Measurements from ENCODE around the gene RIMBP2. TPM values are rescaled to one million over a fixed set of nuclear protein-coding genes. Genes with fewer than 3 reads are reported as not detected.

Gene RIMBP2
- total RNA-seq, 4 donors from 2014 or later, result 0.83 to 1.8 (median 1.4) TPM

DNA sequence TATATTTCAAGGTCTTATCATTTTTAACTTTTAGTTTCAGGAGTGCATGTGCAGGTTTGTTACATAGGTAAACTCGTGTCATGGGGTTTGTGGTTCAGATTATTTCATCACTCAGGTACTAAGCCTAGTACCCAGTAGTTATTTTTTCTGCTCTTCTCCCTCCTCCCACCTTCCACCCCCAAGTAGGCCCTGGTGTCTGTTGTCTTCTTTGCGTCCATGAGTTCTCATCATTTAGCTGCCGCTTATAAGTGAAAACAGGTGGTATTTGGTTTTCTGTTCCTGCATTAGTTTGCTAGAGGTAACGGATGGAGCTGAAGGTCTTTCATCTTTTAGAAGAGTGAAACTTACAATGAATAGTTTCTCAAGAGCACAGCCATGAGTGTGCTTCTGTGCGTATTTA, 354.0 kb downstream of the RIMBP2 start:
- no peaks in the 10 kb centered on the region for H3K9me3 ChIP-seq
- 70% methylated on average over 5 of the region's 5 CpGs for WGBS
- no peaks in the 10 kb centered on the region for H3K36me3 ChIP-seq
- H3K27me3 ChIP-seq, result peaks cover 0 to 32% (median 0%) of the 10 kb centered on the region in 4 donors
- DNase-seq (ENCODE audit: extremely low spot score), result no peak
- H3K4me1 ChIP-seq, result no peaks in the 10 kb centered on the region
- intact Hi-C loops (cut with DNase I), result no loop called here
- H3K4me3 ChIP-seq, result no peak overlapping the region
- TF ChIP-seq CTCF (IDR thresholded peaks at IDR 0.05) (no peak), EP300 (IDR thresholded peaks at IDR 0.05) (no peak), POLR2AphosphoS5 (IDR thresholded peaks at IDR 0.05) (no peak), POLR2A (IDR thresholded peaks at IDR 0.05; ENCODE audit: low read depth) (no peak)
- H3K27ac ChIP-seq (replicated peaks in 1 of 4), result no peak overlapping the region

DNA sequence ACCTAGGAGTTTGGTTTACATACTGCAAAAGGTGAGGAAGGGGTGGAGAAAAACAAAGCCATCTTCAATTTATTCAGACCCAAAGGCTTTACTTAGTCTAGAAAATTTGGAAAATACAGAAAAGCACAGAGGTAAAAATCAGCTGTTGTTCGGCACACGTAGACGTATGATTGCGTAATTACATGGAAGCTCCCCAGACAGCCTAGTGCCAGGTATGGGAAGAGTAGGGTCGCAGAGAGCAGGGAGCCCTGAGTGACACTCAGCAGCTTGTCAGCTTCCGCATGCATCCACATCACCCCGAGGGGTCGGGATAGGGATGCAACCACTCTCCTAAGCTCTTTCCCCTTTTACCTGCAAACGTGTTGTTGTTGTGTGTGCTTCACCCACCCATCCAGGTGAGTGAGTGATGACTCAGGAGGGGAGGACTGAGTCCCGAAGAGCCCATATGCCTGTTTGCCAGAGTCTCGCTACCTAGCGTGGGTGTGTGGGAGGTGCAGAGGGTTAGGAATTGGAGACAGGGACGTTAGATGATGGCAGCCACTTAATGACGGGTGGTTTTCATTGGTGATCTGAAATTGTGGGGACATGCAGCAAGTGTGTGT, 358.3 kb downstream of the RIMBP2 start:
- Histone ChIP-seq H3K36me3 (no peaks in the 10 kb centered on the region), H3K27me3 (peaks cover 0 to 51% (median 0%) of the 10 kb centered on the region in 4 donors), H3K27ac (replicated peaks in 1 of 4) (no peak overlapping the region), H3K4me1 (no peaks in the 10 kb centered on the region), H3K9me3 (no peaks in the 10 kb centered on the region), H3K4me3 (no peak overlapping the region)
- TF ChIP-seq POLR2A (IDR thresholded peaks at IDR 0.05; ENCODE audit: low read depth) (no peak), POLR2AphosphoS5 (IDR thresholded peaks at IDR 0.05) (no peak), CTCF (IDR thresholded peaks at IDR 0.05) (no peak), EP300 (IDR thresholded peaks at IDR 0.05) (no peak)
- intact Hi-C loops (cut with DNase I), result no loop called here
- WGBS, result 62% methylated on average over 14 of the region's 14 CpGs
- no peak for DNase-seq (ENCODE audit: extremely low spot score)

GRCh38 chr12:130357241-130357640, 358.9 kb downstream of the RIMBP2 start:
- Histone ChIP-seq H3K4me1 (no peaks in the 10 kb centered on the region), H3K9me3 (no peaks in the 10 kb centered on the region), H3K27me3 (peaks cover 0 to 54% (median 0%) of the 10 kb centered on the region in 4 donors), H3K27ac (replicated peaks in 1 of 4) (no peak overlapping the region), H3K36me3 (no peaks in the 10 kb centered on the region), H3K4me3 (no peak overlapping the region)
- 57% methylated on average over 8 of the region's 8 CpGs for WGBS
- DNase-seq (ENCODE audit: extremely low spot score), result no peak
- intact Hi-C loops (cut with DNase I), result no loop called here
- no peak for TF ChIP-seq POLR2A (IDR thresholded peaks at IDR 0.05; ENCODE audit: low read depth)
- no peak for TF ChIP-seq CTCF (IDR thresholded peaks at IDR 0.05)
- no peak for TF ChIP-seq EP300 (IDR thresholded peaks at IDR 0.05)
- no peak for TF ChIP-seq POLR2AphosphoS5 (IDR thresholded peaks at IDR 0.05)

DNA sequence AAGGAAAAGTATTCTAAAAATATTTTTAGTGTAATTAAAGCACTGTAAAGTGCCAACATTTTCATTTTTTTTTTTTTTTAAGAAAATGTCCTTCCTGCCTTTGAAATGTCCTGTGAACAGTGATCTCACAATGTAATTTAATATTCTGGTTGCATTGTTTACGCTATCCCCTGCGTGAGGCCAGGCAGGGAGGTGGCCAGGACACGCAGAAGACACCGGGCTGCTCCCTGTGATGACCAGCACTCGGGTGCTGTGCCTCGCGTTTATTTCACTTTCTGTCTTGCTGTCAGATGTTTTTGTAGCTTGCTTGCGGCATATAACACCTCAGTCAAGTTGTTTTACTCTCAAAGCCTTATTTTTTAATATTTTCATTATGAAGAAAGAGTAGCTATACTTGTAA, 359.9 kb downstream of the RIMBP2 start:
- TF ChIP-seq CTCF (IDR thresholded peaks at IDR 0.05) (no peak), EP300 (IDR thresholded peaks at IDR 0.05) (no peak), POLR2A (IDR thresholded peaks at IDR 0.05; ENCODE audit: low read depth) (no peak), POLR2AphosphoS5 (IDR thresholded peaks at IDR 0.05) (no peak)
- H3K9me3 ChIP-seq, result no peaks in the 10 kb centered on the region
- intact Hi-C loops (cut with DNase I), result no loop called here
- H3K27me3 ChIP-seq, result peaks cover 0 to 63% (median 0%) of the 10 kb centered on the region in 4 donors
- H3K4me1 ChIP-seq, result no peaks in the 10 kb centered on the region
- no peak overlapping the region for H3K27ac ChIP-seq (replicated peaks in 1 of 4)
- H3K36me3 ChIP-seq, result no peaks in the 10 kb centered on the region
- no peak overlapping the region for H3K4me3 ChIP-seq
- 34% methylated on average over 8 of the region's 8 CpGs for WGBS
- DNase-seq (ENCODE audit: extremely low spot score), result no peak

GRCh38 chr12:130354407-130354806, 361.7 kb downstream of the RIMBP2 start:
- Histone ChIP-seq H3K4me3 (no peak overlapping the region), H3K4me1 (no peaks in the 10 kb centered on the region), H3K9me3 (no peaks in the 10 kb centered on the region), H3K27ac (replicated peaks in 1 of 4) (no peak overlapping the region), H3K36me3 (no peaks in the 10 kb centered on the region), H3K27me3 (peaks cover 0 to 71% (median 0%) of the 10 kb centered on the region in 4 donors)
- no peak for TF ChIP-seq POLR2AphosphoS5 (IDR thresholded peaks at IDR 0.05)
- intact Hi-C loops (cut with DNase I), result no loop called here
- 70% methylated on average over 7 of the region's 7 CpGs for WGBS
- DNase-seq (ENCODE audit: extremely low spot score), result no peak
